GM19324 (cell line): ENCODE measurements around the gene MRPL32.
"Not testable (repeated sequence)": the region's sequence is repeated elsewhere in the genome, so short reads cannot be mapped to it uniquely, and the experiment has no call there.

Source experiments
- ATAC-seq: cut with Tn5 transposase; IDR thresholded peaks from one replicate; pipeline ENCODE4 v1.9.1; 2021; ENCODE audit warnings: mild to moderate bottlenecking, moderate library complexity; ENCODE audit not compliant: unreplicated experiment, low FRiP score

The MRPL32 gene

GRCh38 chr7:42931834-42932651 is at the start of gene MRPL32, which contains the start of gene PSMA2:
Gene MRPL32 (plus strand): TSS chr7:42932376. CDS start chr7:42932387, 11 bp downstream.
Gene PSMA2 (minus strand): TSS chr7:42932174. CDS start chr7:42932158, 16 bp downstream.
- peak; percentile 100 for ATAC-seq

GRCh38 chr7:42883950-42884349 is 48.2 kb upstream of the MRPL32 start:
- ATAC-seq: no peak

GRCh38 chr7:42885183-42885582 is 47.0 kb upstream of the MRPL32 start:
- ATAC-seq: not testable (repeated sequence)

- no peak for ATAC-seq
Measured at GRCh38 chr7:42886129-42886528, 46.0 kb upstream of the MRPL32 start.

GRCh38 chr7:42886893-42887505 is 45.2 kb upstream of the MRPL32 start:
- no peak for ATAC-seq

- no peak for ATAC-seq
Measured at GRCh38 chr7:42893346-42894240, 38.6 kb upstream of the MRPL32 start.

- ATAC-seq: no peak
Measured at GRCh38 chr7:42900842-42901241, 31.3 kb upstream of the MRPL32 start.

GRCh38 chr7:42902331-42902730 is 29.8 kb upstream of the MRPL32 start:
- ATAC-seq: no peak

- ATAC-seq: no peak
Measured at GRCh38 chr7:42906181-42906580, 26.0 kb upstream of the MRPL32 start.

- ATAC-seq: no peak
Measured at GRCh38 chr7:42907316-42907715, 24.9 kb upstream of the MRPL32 start.

GRCh38 chr7:42910306-42910705 is 21.9 kb upstream of the MRPL32 start:
- no peak for ATAC-seq

- ATAC-seq: peak; percentile 92
Measured at GRCh38 chr7:42911454-42912447, 20.4 kb upstream of the MRPL32 start, which contains the start of gene C7orf25. Gene C7orf25 (minus strand): TSS chr7:42912070. CDS start chr7:42910900, 1,170 bp downstream.

- ATAC-seq: no peak
Measured at GRCh38 chr7:42913591-42913990, 18.6 kb upstream of the MRPL32 start.

- no peak for ATAC-seq
Measured at GRCh38 chr7:42914009-42914408, 18.2 kb upstream of the MRPL32 start.

- ATAC-seq: no peak
Measured at GRCh38 chr7:42914421-42915045, 17.6 kb upstream of the MRPL32 start.

GRCh38 chr7:42915356-42915755 is 16.8 kb upstream of the MRPL32 start:
- no peak for ATAC-seq

GRCh38 chr7:42922017-42922753 is 10.0 kb upstream of the MRPL32 start:
- ATAC-seq: no peak

- no peak for ATAC-seq
Measured at GRCh38 chr7:42924223-42924838, 7.8 kb upstream of the MRPL32 start.
